ENCODE data around the gene FOXP1. TPM values are rescaled to one million over a fixed set of nuclear protein-coding genes. Genes with fewer than 3 reads are reported as not detected.

Gene FOXP1
- total RNA-seq, 4 donors from 2014 or later, result 181 to 225 (median 205) TPM

- no peaks in the 10 kb centered on the region for H3K9me3 ChIP-seq
- TF ChIP-seq CTCF (IDR thresholded peaks at IDR 0.05) (no peak), EP300 (IDR thresholded peaks at IDR 0.05) (no peak), POLR2A (IDR thresholded peaks at IDR 0.05; ENCODE audit: low read depth) (no peak)
- DNase-seq (ENCODE audit: extremely low spot score), result no peak
- 95% methylated on average over 3 of the region's 3 CpGs for WGBS
- H3K4me3 ChIP-seq, result no peak overlapping the region
- H3K27ac ChIP-seq (replicated peaks in 1 of 4), result peak overlapping the region; percentile 61 to 86 (median 81)
- H3K4me1 ChIP-seq, result peaks cover 37 to 77% (median 70%) of the 10 kb centered on the region in 4 donors
- intact Hi-C loops (cut with DNase I), result loop anchor here (5.0 kb wide), 1 partner anchor 334 kb away; the partner anchor contains the start of gene FOXP1
- H3K27me3 ChIP-seq, result no peaks in the 10 kb centered on the region
- H3K36me3 ChIP-seq, result no peaks in the 10 kb centered on the region
Measured at GRCh38 chr3:71247958-71248335, 335.6 kb downstream of the FOXP1 start.

- Histone ChIP-seq H3K4me1 (peaks cover 37 to 73% (median 71%) of the 10 kb centered on the region in 4 donors), H3K27ac (replicated peaks in 1 of 4) (peak overlapping the region; percentile 61 to 86 (median 81)), H3K27me3 (no peaks in the 10 kb centered on the region), H3K4me3 (no peak overlapping the region), H3K9me3 (no peaks in the 10 kb centered on the region), H3K36me3 (no peaks in the 10 kb centered on the region)
- DNase-seq (ENCODE audit: extremely low spot score), result no peak
- 74% methylated on average over 10 of the region's 10 CpGs for WGBS
- TF ChIP-seq POLR2A (IDR thresholded peaks at IDR 0.05; ENCODE audit: low read depth), result no peak
- peak in 2 of 3 experiments; percentile 7 to 16 for TF ChIP-seq CTCF (IDR thresholded peaks at IDR 0.05)
- TF ChIP-seq EP300 (IDR thresholded peaks at IDR 0.05), result no peak
- TF ChIP-seq POLR2AphosphoS5 (IDR thresholded peaks at IDR 0.05), result no peak
- intact Hi-C loops (cut with DNase I), result loop anchor here (5.0 kb wide), 1 partner anchor 335 kb away; the partner anchor contains the start of gene FOXP1
Measured at GRCh38 chr3:71247221-71247957, 336.1 kb downstream of the FOXP1 start.

- no peaks in the 10 kb centered on the region for H3K27me3 ChIP-seq
- no peak for DNase-seq (ENCODE audit: extremely low spot score)
- peak in 1 of 2 donors; percentile 33 for TF ChIP-seq POLR2AphosphoS5 (IDR thresholded peaks at IDR 0.05)
- TF ChIP-seq EP300 (IDR thresholded peaks at IDR 0.05), result no peak
- H3K4me3 ChIP-seq, result peak overlapping the region; percentile 42 to 61 (median 54)
- intact Hi-C loops (cut with DNase I), result loop anchor here (5.0 kb wide), 1 partner anchor 336 kb away; the partner anchor contains the start of gene FOXP1
- no peaks in the 10 kb centered on the region for H3K36me3 ChIP-seq
- H3K4me1 ChIP-seq, result peaks cover 37 to 84% (median 78%) of the 10 kb centered on the region in 4 donors
- no peaks in the 10 kb centered on the region for H3K9me3 ChIP-seq
- WGBS, result 66% methylated on average over 19 of the region's 19 CpGs
- H3K27ac ChIP-seq (replicated peaks in 1 of 4), result peak overlapping the region; percentile 79 to 86 (median 82)
Measured at GRCh38 chr3:71245971-71246880, 337.3 kb downstream of the FOXP1 start.

- DNase-seq (ENCODE audit: extremely low spot score), result no peak
- WGBS, result 27% methylated on average over 8 of the region's 8 CpGs
- Histone ChIP-seq H3K36me3 (no peaks in the 10 kb centered on the region), H3K4me1 (peaks cover 43 to 90% (median 83%) of the 10 kb centered on the region in 4 donors), H3K4me3 (peak overlapping the region; percentile 42 to 61 (median 54)), H3K27me3 (no peaks in the 10 kb centered on the region), H3K9me3 (no peaks in the 10 kb centered on the region), H3K27ac (replicated peaks in 1 of 4) (peak overlapping the region; percentile 79 to 86 (median 82))
- TF ChIP-seq POLR2AphosphoS5 (IDR thresholded peaks at IDR 0.05) (peak; percentile 58 to 69), EP300 (IDR thresholded peaks at IDR 0.05) (no peak)
- intact Hi-C loops (cut with DNase I), result loop anchor here (5.0 kb wide), 2 partner anchors 113 to 337 kb away; partner anchors contain the start of gene FOXP1
Measured at GRCh38 chr3:71244826-71245488, 338.6 kb downstream of the FOXP1 start.

GRCh38 chr3:71244153-71244825 lies 339.2 kb downstream of the FOXP1 start:
- no peak for DNase-seq (ENCODE audit: extremely low spot score)
- WGBS, result 38% methylated on average over 9 of the region's 9 CpGs
- H3K36me3 ChIP-seq, result no peaks in the 10 kb centered on the region
- peak; percentile 81 to 86 for TF ChIP-seq POLR2AphosphoS5 (IDR thresholded peaks at IDR 0.05)
- no peak for TF ChIP-seq POLR2A (IDR thresholded peaks at IDR 0.05; ENCODE audit: low read depth)
- peak in 1 of 3 experiments; percentile 17 for TF ChIP-seq CTCF (IDR thresholded peaks at IDR 0.05)
- peak; percentile 62 for TF ChIP-seq EP300 (IDR thresholded peaks at IDR 0.05)
- H3K27me3 ChIP-seq, result no peaks in the 10 kb centered on the region
- H3K4me1 ChIP-seq, result peaks cover 42 to 90% (median 83%) of the 10 kb centered on the region in 4 donors
- H3K27ac ChIP-seq (replicated peaks in 1 of 4), result peak overlapping the region; percentile 79 to 86 (median 82)
- intact Hi-C loops (cut with DNase I), result loop anchor here (5.0 kb wide), 1 partner anchor 112 kb away; no protein-coding TSS in a partner anchor
- no peaks in the 10 kb centered on the region for H3K9me3 ChIP-seq
- peak overlapping the region; percentile 42 to 61 (median 54) for H3K4me3 ChIP-seq

Measured in esophagus muscularis mucosa (tissue), 4 donors.